GM23338 (cell line): ENCODE data around the gene ZNRF1.

Experiments used
- CREB1 ChIP-seq: fragments of 250-450 bp; sonication (Bioruptor Pico); IDR thresholded peaks from 2 replicates; pipeline ENCODE4 v1.5.0; 2020; ENCODE audit warnings: low read depth, mild to moderate bottlenecking, moderate library complexity
- CTCF ChIP-seq, 2 experiments: fragments of 200-600 bp in 1 of 2; sonication (generic) in 1 of 2; conservative IDR thresholded peaks; 2 replicates each; pipeline versions ENCODE4 v1.5.1 to v1.6.1; 2016 to 2017; ENCODE audit warnings: antibody characterized with exemption in 2 of 2, low read depth in 2 of 2, mild to moderate bottlenecking in 2 of 2, moderate library complexity in 1 of 2
- ETS1 ChIP-seq: IDR thresholded peaks from 2 replicates; pipeline ENCODE4 v1.6.1; 2016; ENCODE audit warnings: antibody characterized with exemption
- EZH2 ChIP-seq: fragments of 200-600 bp; sonication (generic); IDR thresholded peaks from one replicate; pipeline ENCODE4 v1.8.0; 2017; ENCODE audit warnings: antibody characterized with exemption, mild to moderate bottlenecking, low read depth; ENCODE audit not compliant: unreplicated experiment
- EZH2phosphoT487 ChIP-seq: fragments of 200-600 bp; sonication (generic); IDR thresholded peaks from one replicate; pipeline ENCODE4 v1.8.1; 2018; ENCODE audit warnings: antibody characterized with exemption; ENCODE audit not compliant: unreplicated experiment
- JUNB ChIP-seq: IDR thresholded peaks from one replicate; pipeline ENCODE4 v1.6.1; 2016; ENCODE audit warnings: antibody characterized with exemption; ENCODE audit not compliant: unreplicated experiment
- NANOG ChIP-seq: IDR thresholded peaks from 2 replicates; pipeline ENCODE4 v1.6.1; 2016; ENCODE audit warnings: antibody characterized with exemption, borderline replicate concordance
- POLR2AphosphoS5 ChIP-seq: IDR thresholded peaks from 2 replicates; pipeline ENCODE4 v1.6.1; 2016; ENCODE audit warnings: antibody characterized with exemption, low read depth
- REST ChIP-seq: IDR thresholded peaks from one replicate; pipeline ENCODE4 v1.6.1; 2018; ENCODE audit warnings: antibody characterized with exemption; ENCODE audit not compliant: unreplicated experiment
- STAT1 ChIP-seq: IDR thresholded peaks from one replicate; pipeline ENCODE4 v1.6.1; 2016; ENCODE audit warnings: antibody characterized with exemption; ENCODE audit not compliant: unreplicated experiment
- ZNF114 ChIP-seq: fragments of 250-450 bp; sonication (Bioruptor Pico); IDR thresholded peaks from 2 replicates; pipeline ENCODE4 v1.5.0; 2020; ENCODE audit warnings: mild to moderate bottlenecking, moderate library complexity
- ZNF331 ChIP-seq: fragments of 250-450 bp; sonication (Bioruptor Pico); IDR thresholded peaks from 2 replicates; pipeline ENCODE4 v1.5.0; 2020; ENCODE audit warnings: low read depth, mild to moderate bottlenecking, moderate library complexity

- TF ChIP-seq CTCF (conservative IDR thresholded peaks at IDR 0.05; ENCODE audit: low read depth in 2 of 2) (no peak), CREB1 (CRISPR knock-in tag) (no peak), EZH2 (no peak), REST (no peak), EZH2phosphoT487 (no peak), POLR2AphosphoS5 (no peak), JUNB (no peak), ZNF331 (CRISPR knock-in tag) (no peak), NANOG (no peak), ETS1 (no peak), ZNF114 (CRISPR knock-in tag) (no peak), STAT1 (no peak)
Measured at GRCh38 chr16:75100603-75100990, 101.8 kb downstream of the ZNRF1 start.
